H1 (cell line): ENCODE measurements around the gene CRYBB3.

Source experiments
- CTCF ChIP-seq, 3 experiments: IDR thresholded peaks; 1 replicate in 2 of 3; 2 replicates in 1 of 3; pipeline versions ENCODE4 v1.5.1 to v1.6.1; 2011; ENCODE audit warnings: low read length in 3 of 3, mild to moderate bottlenecking in 3 of 3, inconsistent platforms in 2 of 3, low read depth in 1 of 3, moderate library complexity in 1 of 3; ENCODE audit not compliant: insufficient read depth in 1 of 3; ENCODE audit errors: control extremely low read depth in 1 of 3
- POLR2A ChIP-seq, 2 experiments: IDR thresholded peaks; 1 replicate in 1 of 2; 2 replicates in 1 of 2; pipeline ENCODE4 v1.6.1; 2011; ENCODE audit warnings: low read depth in 2 of 2, low read length in 2 of 2, mild to moderate bottlenecking in 2 of 2; ENCODE audit errors: control extremely low read depth in 1 of 2
- ZNF274 ChIP-seq: IDR thresholded peaks from 2 replicates; pipeline ENCODE4 v1.7.0; 2012; ENCODE audit warnings: low read length, borderline replicate concordance; ENCODE audit errors: extremely low read depth

GRCh38 chr22:25219948-25220442 lies 20.3 kb downstream of the CRYBB3 start:
- no peak for TF ChIP-seq ZNF274
- TF ChIP-seq POLR2A (IDR thresholded peaks at IDR 0.05; ENCODE audit: control extremely low read depth in 1 of 2, low read depth in 2 of 2, low read length in 2 of 2) = no peak
- TF ChIP-seq CTCF (IDR thresholded peaks at IDR 0.05; ENCODE audit: control extremely low read depth in 1 of 3, insufficient read depth in 1 of 3, low read depth in 1 of 3, low read length in 3 of 3) = no peak
